ENCODE measurements around the gene PLPP2.
A peak's percentile ranks its signal among the peaks of the same experiment; 100 is the strongest.
"Not testable (repeated sequence)": the region's sequence is repeated elsewhere in the genome, so short reads cannot be mapped to it uniquely, and the experiment has no call there.

PLPP2 gene

GRCh38 chr19:292281-292884 is 1.2 kb upstream of the PLPP2 start:
- DNase-seq: no peak

GRCh38 chr19:291561-292280 is 518 bp upstream of the PLPP2 start:
- no peak for DNase-seq

GRCh38 chr19:290372-291005 is 714 bp downstream of the PLPP2 start:
- DNase-seq: no peak

GRCh38 chr19:289651-290371 is 1.4 kb downstream of the PLPP2 start:
- peak; percentile 55 for DNase-seq

GRCh38 chr19:288911-289310 is 2.3 kb downstream of the PLPP2 start:
- no peak for DNase-seq

- no peak for DNase-seq
Observed at GRCh38 chr19:287381-287871, 3.8 kb downstream of the PLPP2 start.

GRCh38 chr19:283395-283794 is 7.8 kb downstream of the PLPP2 start:
- DNase-seq: no peak

- DNase-seq: no peak
Observed at GRCh38 chr19:282501-282900, 8.7 kb downstream of the PLPP2 start.

GRCh38 chr19:281992-282391 is 9.2 kb downstream of the PLPP2 start:
- DNase-seq: no peak

- DNase-seq: no peak
Observed at GRCh38 chr19:281156-281853, 9.9 kb downstream of the PLPP2 start.

- DNase-seq: no peak
Observed at GRCh38 chr19:280541-281009, 10.6 kb downstream of the PLPP2 start.

- DNase-seq: no peak
Observed at GRCh38 chr19:279656-280055, 11.5 kb downstream of the PLPP2 start.

GRCh38 chr19:279231-279630 is 12.0 kb downstream of the PLPP2 start:
- DNase-seq: no peak

- no peak for DNase-seq
Observed at GRCh38 chr19:277581-278165, 13.5 kb downstream of the PLPP2 start.

GRCh38 chr19:277131-277530 is 14.1 kb downstream of the PLPP2 start:
- DNase-seq: no peak

GRCh38 chr19:275958-276646 is 15.1 kb downstream of the PLPP2 start:
- no peak for DNase-seq

GRCh38 chr19:275000-275399 is 16.2 kb downstream of the PLPP2 start:
- no peak for DNase-seq

- DNase-seq: no peak
Observed at GRCh38 chr19:273393-273792, 17.8 kb downstream of the PLPP2 start.

- no peak for DNase-seq
Observed at GRCh38 chr19:271856-272255, 19.3 kb downstream of the PLPP2 start.

GRCh38 chr19:270766-271318 is 20.4 kb downstream of the PLPP2 start:
- DNase-seq: not testable (repeated sequence)

GRCh38 chr19:269241-269640 is 22.0 kb downstream of the PLPP2 start:
- no peak for DNase-seq
